HEK293 (cell line): ENCODE data around the gene ZCCHC9.
"Not testable (repeated sequence)": the region's sequence is repeated elsewhere in the genome, so short reads cannot be mapped to it uniquely, and the experiment has no call there.

Source experiments
- CTCF ChIA-PET: fragments of 350-600 bp; formaldehyde crosslinking; extraction: SDS; loops from one replicate; lab custom pipeline; 2021; ENCODE audit warnings: antibody characterized with exemption; lab: Yijun Ruan, JAX
- POLR2A ChIA-PET: fragments of 300-600 bp; formaldehyde crosslinking; extraction: SDS; loops from one replicate; lab custom pipeline; 2020; ENCODE audit warnings: antibody characterized with exemption, inconsistent platforms; lab: Yijun Ruan, JAX
- H3K27ac ChIP-seq: fragments of 200-500 bp; sonication (Bioruptor generic); 2 replicates; pipeline ENCODE4 v1.5.1; 2014; ENCODE audit warnings: low read depth, low read length, control low read depth, inconsistent platforms; ENCODE audit errors: extremely low read depth
- H3K36me3 ChIP-seq, 2 experiments: fragments of 200-500 bp in 1 of 2; sonication (Bioruptor generic) in 1 of 2; 1 replicate in 1 of 2; 2 replicates in 1 of 2; pipeline ENCODE4 v1.5.1; 2014 to 2017; ENCODE audit warnings: inconsistent platforms in 2 of 2, low read length in 2 of 2; ENCODE audit not compliant: control insufficient read depth in 2 of 2, insufficient read depth in 1 of 2
- H3K4me1 ChIP-seq: fragments of 200-500 bp; sonication (Bioruptor generic); 2 replicates; pipeline ENCODE4 v1.5.1; 2014; ENCODE audit warnings: mild to moderate bottlenecking, low read length, inconsistent platforms; ENCODE audit not compliant: control insufficient read depth, insufficient read depth
- H3K4me3 ChIP-seq: 2 replicates; pipeline ENCODE4 v1.5.1; 2011; ENCODE audit warnings: low read depth, mild to moderate bottlenecking, control low read depth, low read length, moderate library complexity
- H3K9me3 ChIP-seq: fragments of 200-500 bp; sonication (Bioruptor generic); 2 replicates; pipeline ENCODE4 v1.5.1; 2014; ENCODE audit warnings: low read depth, low read length, inconsistent platforms; ENCODE audit not compliant: control insufficient read depth, insufficient read depth
- EGR2 ChIP-seq: fragments of 450-650 bp; formaldehyde crosslinking; IDR thresholded peaks from 2 replicates; pipeline ENCODE4 v1.5.1; 2016; ENCODE audit warnings: low read depth, missing biosample characterization, missing genetic modification characterization
- GFI1B ChIP-seq: fragments of 450-650 bp; formaldehyde crosslinking; IDR thresholded peaks from 2 replicates; pipeline ENCODE4 v1.5.1; 2016; ENCODE audit warnings: missing biosample characterization, missing genetic modification characterization
- GLIS1 ChIP-seq: fragments of 450-650 bp; formaldehyde crosslinking; IDR thresholded peaks from 2 replicates; pipeline ENCODE4 v1.5.1; 2016; ENCODE audit warnings: missing biosample characterization, missing genetic modification characterization
- HOXD13 ChIP-seq: sonication (generic); formaldehyde crosslinking; IDR thresholded peaks from 2 replicates; pipeline ENCODE4 v1.8.0; 2022; ENCODE audit warnings: missing genetic modification reagents, borderline replicate concordance
- ZBTB10 ChIP-seq: fragments of 450-650 bp; formaldehyde crosslinking; IDR thresholded peaks from 2 replicates; pipeline ENCODE4 v1.5.1; 2016; ENCODE audit warnings: missing biosample characterization, missing genetic modification characterization
- ZNF133 ChIP-seq: fragments of 450-650 bp; formaldehyde crosslinking; IDR thresholded peaks from 2 replicates; pipeline ENCODE4 v1.5.1; 2016; ENCODE audit warnings: missing biosample characterization, missing genetic modification characterization
- ZNF138 ChIP-seq: fragments of 450-650 bp; formaldehyde crosslinking; IDR thresholded peaks from 2 replicates; pipeline ENCODE4 v1.5.1; 2016; ENCODE audit warnings: missing biosample characterization, missing genetic modification characterization, borderline replicate concordance
- ZNF146 ChIP-seq: fragments of 450-650 bp; formaldehyde crosslinking; IDR thresholded peaks from 2 replicates; pipeline ENCODE4 v1.5.1; 2016; ENCODE audit warnings: missing biosample characterization, missing genetic modification characterization
- ZNF174 ChIP-seq: fragments of 450-650 bp; formaldehyde crosslinking; IDR thresholded peaks from 2 replicates; pipeline ENCODE4 v1.5.0; 2017; ENCODE audit warnings: missing biosample characterization, mild to moderate bottlenecking, missing genetic modification characterization
- ZNF202 ChIP-seq: fragments of 450-650 bp; formaldehyde crosslinking; IDR thresholded peaks from 2 replicates; pipeline ENCODE4 v1.5.1; 2016; ENCODE audit warnings: missing biosample characterization, missing genetic modification characterization, borderline replicate concordance
- ZNF266 ChIP-seq: fragments of 450-650 bp; formaldehyde crosslinking; IDR thresholded peaks from 2 replicates; pipeline ENCODE4 v1.5.1; 2016; ENCODE audit warnings: missing biosample characterization, missing genetic modification characterization, low read depth
- ZNF292 ChIP-seq: fragments of 450-650 bp; formaldehyde crosslinking; IDR thresholded peaks from 2 replicates; pipeline ENCODE4 v1.5.1; 2016; ENCODE audit warnings: low read depth, missing biosample characterization, missing genetic modification characterization, borderline replicate concordance
- ZNF335 ChIP-seq: fragments of 450-650 bp; formaldehyde crosslinking; conservative IDR thresholded peaks from 2 replicates; pipeline ENCODE4 v1.5.1; 2016; ENCODE audit warnings: missing biosample characterization, missing genetic modification characterization
- ZNF341 ChIP-seq: fragments of 450-650 bp; formaldehyde crosslinking; IDR thresholded peaks from 2 replicates; pipeline ENCODE4; 2016; ENCODE audit warnings: low read depth, missing biosample characterization, missing genetic modification characterization
- ZNF48 ChIP-seq: fragments of 450-650 bp; formaldehyde crosslinking; IDR thresholded peaks from 2 replicates; pipeline ENCODE4 v1.5.1; 2016; ENCODE audit warnings: missing biosample characterization, missing genetic modification characterization
- ZNF521 ChIP-seq: fragments of 450-650 bp; formaldehyde crosslinking; IDR thresholded peaks from 2 replicates; pipeline ENCODE4 v1.5.1; 2017; ENCODE audit warnings: missing biosample characterization, mild to moderate bottlenecking, missing genetic modification characterization
- ZNF549 ChIP-seq: fragments of 450-650 bp; IDR thresholded peaks from 2 replicates; pipeline ENCODE4 v1.5.1; 2018; ENCODE audit warnings: missing biosample characterization, missing genetic modification characterization, mild to moderate bottlenecking, inconsistent platforms, moderate library complexity
- ZNF571 ChIP-seq: fragments of 450-650 bp; formaldehyde crosslinking; IDR thresholded peaks from 2 replicates; pipeline ENCODE4 v1.5.0; 2017; ENCODE audit warnings: missing biosample characterization, missing genetic modification characterization
- ZNF580 ChIP-seq: fragments of 450-650 bp; formaldehyde crosslinking; IDR thresholded peaks from 2 replicates; pipeline ENCODE4 v1.5.1; 2016; ENCODE audit warnings: missing biosample characterization, missing genetic modification characterization
- ZNF629 ChIP-seq: fragments of 450-650 bp; formaldehyde crosslinking; IDR thresholded peaks from 2 replicates; pipeline ENCODE4 v1.5.1; 2017; ENCODE audit warnings: missing biosample characterization, missing genetic modification characterization
- ZNF692 ChIP-seq: fragments of 450-650 bp; formaldehyde crosslinking; IDR thresholded peaks from 2 replicates; pipeline ENCODE4 v1.5.1; 2016; ENCODE audit warnings: missing biosample characterization, missing genetic modification characterization
- TF ChIP-seq, protein P1 (sequence below): fragments of 450-650 bp; formaldehyde crosslinking; IDR thresholded peaks from 2 replicates; pipeline ENCODE4 v1.5.1; 2017; ENCODE audit warnings: missing biosample characterization, missing genetic modification characterization
- TF ChIP-seq, protein P2 (sequence below): fragments of 450-650 bp; formaldehyde crosslinking; IDR thresholded peaks from 2 replicates; pipeline ENCODE4 v1.5.1; 2016; ENCODE audit warnings: missing biosample characterization, missing genetic modification characterization

Gene ZCCHC9

GRCh38 chr5:81256766-81257165 lies 44.6 kb upstream of the ZCCHC9 start:
- no peak overlapping the region for H3K27ac ChIP-seq
- H3K9me3 ChIP-seq: no peaks in the 10 kb centered on the region
- H3K36me3 ChIP-seq: no peaks in the 10 kb centered on the region
- H3K4me1 ChIP-seq: no peaks in the 10 kb centered on the region
- ChIA-PET POLR2A (no interaction called here), CTCF (interaction anchor here (0.7 kb wide), 1 partner anchor 98 kb away, joined by 3 read pairs; no protein-coding TSS in a partner anchor)
- TF ChIP-seq EGR2 (no peak), GFI1B (tag by site-specific recombination) (no peak), ZNF341 (tag by site-specific recombination) (no peak), ZNF48 (tag by site-specific recombination) (no peak), ZNF335 (no peak), ZNF521 (tag by site-specific recombination) (no peak), GLIS1 (tag by site-specific recombination) (no peak), ZBTB10 (tag by site-specific recombination) (no peak), ZNF138 (no peak)
- TF ChIP-seq, protein P1, sequence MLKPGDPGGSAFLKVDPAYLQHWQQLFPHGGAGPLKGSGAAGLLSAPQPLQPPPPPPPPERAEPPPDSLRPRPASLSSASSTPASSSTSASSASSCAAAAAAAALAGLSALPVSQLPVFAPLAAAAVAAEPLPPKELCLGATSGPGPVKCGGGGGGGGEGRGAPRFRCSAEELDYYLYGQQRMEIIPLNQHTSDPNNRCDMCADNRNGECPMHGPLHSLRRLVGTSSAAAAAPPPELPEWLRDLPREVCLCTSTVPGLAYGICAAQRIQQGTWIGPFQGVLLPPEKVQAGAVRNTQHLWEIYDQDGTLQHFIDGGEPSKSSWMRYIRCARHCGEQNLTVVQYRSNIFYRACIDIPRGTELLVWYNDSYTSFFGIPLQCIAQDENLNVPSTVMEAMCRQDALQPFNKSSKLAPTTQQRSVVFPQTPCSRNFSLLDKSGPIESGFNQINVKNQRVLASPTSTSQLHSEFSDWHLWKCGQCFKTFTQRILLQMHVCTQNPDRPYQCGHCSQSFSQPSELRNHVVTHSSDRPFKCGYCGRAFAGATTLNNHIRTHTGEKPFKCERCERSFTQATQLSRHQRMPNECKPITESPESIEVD (tag by site-specific recombination): no peak
- no peak overlapping the region for H3K4me3 ChIP-seq

DNA sequence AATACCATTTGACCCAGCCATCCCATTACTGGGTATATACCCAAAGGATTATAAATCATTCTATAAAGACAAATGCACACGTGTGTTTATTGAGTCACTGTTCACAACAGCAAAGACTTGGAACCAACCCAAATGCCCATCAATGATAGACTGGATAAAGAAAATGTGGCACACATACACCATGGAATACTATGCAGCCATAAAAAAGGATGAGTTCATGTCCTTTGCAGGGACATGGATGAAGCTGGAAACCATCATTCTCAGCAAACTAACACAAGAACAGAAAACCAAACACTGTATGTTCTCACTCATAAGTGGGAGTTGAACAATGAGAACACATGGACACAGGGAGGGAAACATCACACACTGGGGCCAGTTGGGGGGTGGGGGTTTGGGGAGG lies 38.6 kb upstream of the ZCCHC9 start:
- H3K9me3 ChIP-seq, H3K36me3 ChIP-seq, H3K4me1 ChIP-seq, CTCF ChIA-PET, H3K4me3 ChIP-seq, H3K27ac ChIP-seq, POLR2A ChIA-PET: not testable (repeated sequence)
- peak; percentile 93 for TF ChIP-seq ZNF146

DNA sequence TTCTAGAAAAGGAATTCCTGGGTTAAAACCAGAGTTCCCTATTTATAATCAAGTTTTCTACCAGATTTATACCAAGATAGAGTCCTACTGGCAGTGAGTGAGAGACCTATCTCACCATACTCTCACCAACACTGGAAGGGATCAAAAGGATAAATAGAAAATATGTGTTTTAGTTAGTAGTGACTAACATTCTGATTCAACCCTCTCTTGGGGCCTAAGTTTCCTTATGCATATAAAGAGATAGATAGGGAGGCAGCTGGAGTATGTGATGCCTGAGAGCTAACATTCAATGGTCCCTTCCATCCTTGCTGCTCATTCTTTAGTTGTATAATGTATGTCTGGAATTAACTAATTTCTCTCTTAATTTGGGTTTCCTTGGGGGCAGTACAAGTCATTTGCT lies 36.3 kb upstream of the ZCCHC9 start:
- TF ChIP-seq ZNF692 (tag by site-specific recombination) (no peak), ZNF629 (tag by site-specific recombination) (no peak), ZNF174 (tag by site-specific recombination) (no peak), ZNF146 (no peak), HOXD13 (CRISPR knock-in tag) (no peak), ZNF133 (tag by site-specific recombination) (no peak), ZNF292 (no peak), ZNF266 (no peak), ZNF549 (tag by site-specific recombination) (no peak), ZNF202 (no peak), ZNF571 (no peak), ZNF580 (tag by site-specific recombination) (no peak)
- TF ChIP-seq, protein P2, sequence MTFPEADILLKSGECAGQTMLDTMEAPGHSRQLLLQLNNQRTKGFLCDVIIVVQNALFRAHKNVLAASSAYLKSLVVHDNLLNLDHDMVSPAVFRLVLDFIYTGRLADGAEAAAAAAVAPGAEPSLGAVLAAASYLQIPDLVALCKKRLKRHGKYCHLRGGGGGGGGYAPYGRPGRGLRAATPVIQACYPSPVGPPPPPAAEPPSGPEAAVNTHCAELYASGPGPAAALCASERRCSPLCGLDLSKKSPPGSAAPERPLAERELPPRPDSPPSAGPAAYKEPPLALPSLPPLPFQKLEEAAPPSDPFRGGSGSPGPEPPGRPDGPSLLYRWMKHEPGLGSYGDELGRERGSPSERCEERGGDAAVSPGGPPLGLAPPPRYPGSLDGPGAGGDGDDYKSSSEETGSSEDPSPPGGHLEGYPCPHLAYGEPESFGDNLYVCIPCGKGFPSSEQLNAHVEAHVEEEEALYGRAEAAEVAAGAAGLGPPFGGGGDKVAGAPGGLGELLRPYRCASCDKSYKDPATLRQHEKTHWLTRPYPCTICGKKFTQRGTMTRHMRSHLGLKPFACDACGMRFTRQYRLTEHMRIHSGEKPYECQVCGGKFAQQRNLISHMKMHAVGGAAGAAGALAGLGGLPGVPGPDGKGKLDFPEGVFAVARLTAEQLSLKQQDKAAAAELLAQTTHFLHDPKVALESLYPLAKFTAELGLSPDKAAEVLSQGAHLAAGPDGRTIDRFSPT (tag by site-specific recombination): no peak
- Histone ChIP-seq H3K9me3 (no peaks in the 10 kb centered on the region), H3K4me1 (peaks cover 6% of the 10 kb centered on the region), H3K36me3 (no peaks in the 10 kb centered on the region), H3K4me3 (no peak overlapping the region), H3K27ac (no peak overlapping the region)
- ChIA-PET CTCF (no interaction called here), POLR2A (no interaction called here)
